ENCODE results near the gene IFI44L. TPM values are rescaled to one million over a fixed set of nuclear protein-coding genes. Genes with fewer than 3 reads are reported as not detected.

The IFI44L gene
- total RNA-seq, 1 experiment from 2014 or later, result 0.10 TPM

GRCh38 chr1:78668427-78668826, 48.2 kb downstream of the IFI44L start:
- ATAC-seq, result no peak
- intact Hi-C loops (cut with micrococcal nuclease), result no loop called here
- Histone ChIP-seq H3K4me1 (ENCODE audit: control insufficient read depth in 1 of 2, insufficient read depth in 2 of 2, low read length in 2 of 2) (no peaks in the 10 kb centered on the region), H3K27me3 (ENCODE audit: insufficient read depth, low read length) (no peaks in the 10 kb centered on the region), H4K20me1 (ENCODE audit: insufficient read depth) (no peaks in the 10 kb centered on the region), H3K9ac (ENCODE audit: low read length) (no peak overlapping the region), H3K4me2 (ENCODE audit: low read length) (no peak overlapping the region), H2AFZ (ENCODE audit: low read depth, low read length, poor library complexity, severe bottlenecking) (no peak overlapping the region), H3K27ac (ENCODE audit: low read depth, low read length) (no peak overlapping the region), H3K4me3 (replicated peaks in 1 of 2; ENCODE audit: low read depth in 1 of 2, low read length in 2 of 2) (no peak overlapping the region), H3K36me3 (ENCODE audit: control insufficient read depth in 1 of 2, insufficient read depth in 2 of 2, low read length in 2 of 2) (no peaks in the 10 kb centered on the region), H3K9me2 (ENCODE audit: insufficient read depth) (no peaks in the 10 kb centered on the region), H3K9me3 (ENCODE audit: control insufficient read depth in 1 of 2, insufficient read depth in 1 of 2, low read depth in 1 of 2, low read length in 2 of 2) (no peaks in the 10 kb centered on the region), H3K79me2 (ENCODE audit: insufficient read depth, low read length) (no peaks in the 10 kb centered on the region)
- RAD21 ChIA-PET (ENCODE audit: low non-redundant PET in 1 of 2, low total read pairs in 2 of 2, uncharacterized antibody in 2 of 2, unreplicated experiment in 2 of 2), result no interaction called here
- no peak for DNase-seq (ENCODE audit: low read depth, low spot score)
- POLR2A ChIA-PET, result no interaction called here
- TF ChIP-seq ZBTB33 (IDR thresholded peaks at IDR 0.05; ENCODE audit: extremely low read depth, insufficient replicate concordance, low read length), result no peak
- no TSS peak for BruUV-seq (replicated peaks)
- CTCF ChIA-PET, result no interaction called here

- no peaks in the 10 kb centered on the region for H3K79me2 ChIP-seq (ENCODE audit: insufficient read depth, low read length)
- TF ChIP-seq CEBPB (IDR thresholded peaks at IDR 0.05; ENCODE audit: low read depth) (no peak), POLR2A (IDR thresholded peaks at IDR 0.05; ENCODE audit: borderline replicate concordance, extremely low read depth, insufficient read depth, insufficient read length) (no peak), ZFX (IDR thresholded peaks at IDR 0.05) (no peak), ZNF274 (IDR thresholded peaks at IDR 0.05; ENCODE audit: low read depth, low read length) (no peak), REST (IDR thresholded peaks at IDR 0.05; ENCODE audit: low read depth) (no peak), MAX (IDR thresholded peaks at IDR 0.05) (no peak), JUND (IDR thresholded peaks at IDR 0.05) (no peak), POLR2AphosphoS5 (IDR thresholded peaks at IDR 0.05; ENCODE audit: low read depth, low read length) (no peak), TCF7L2 (IDR thresholded peaks at IDR 0.05; ENCODE audit: borderline replicate concordance, extremely low read depth, insufficient read depth, insufficient read length) (no peak), ZBTB33 (IDR thresholded peaks at IDR 0.05; ENCODE audit: extremely low read depth, insufficient replicate concordance, low read length) (no peak), EZH2 (IDR thresholded peaks at IDR 0.05) (no peak)
Observed at GRCh38 chr1:78672428-78672827, 52.2 kb downstream of the IFI44L start.

More at GRCh38 chr1:78672428-78672827, 52.2 kb downstream of the IFI44L start:
- ChIA-PET POLR2A (no interaction called here), CTCF (interaction anchor here (3.3 kb wide), 1 partner anchor 55 kb away, joined by 11 read pairs; no protein-coding TSS in a partner anchor), RAD21 (ENCODE audit: low non-redundant PET in 1 of 2, low total read pairs in 2 of 2, uncharacterized antibody in 2 of 2, unreplicated experiment in 2 of 2) (no interaction called here)
- H3K27me3 ChIP-seq (ENCODE audit: insufficient read depth, low read length), result no peaks in the 10 kb centered on the region
- DNase-seq (ENCODE audit: low read depth, low spot score) (no peak), ATAC-seq (no peak)
- H3K9ac ChIP-seq (ENCODE audit: low read length), result no peak overlapping the region
- H3K9me2 ChIP-seq (ENCODE audit: insufficient read depth), result no peaks in the 10 kb centered on the region
- no peaks in the 10 kb centered on the region for H4K20me1 ChIP-seq (ENCODE audit: insufficient read depth)
- no peak overlapping the region for H3K4me2 ChIP-seq (ENCODE audit: low read length)
- H3K27ac ChIP-seq (ENCODE audit: low read depth, low read length), result no peak overlapping the region
- H2AFZ ChIP-seq (ENCODE audit: low read depth, low read length, poor library complexity, severe bottlenecking), result no peak overlapping the region
- no TSS peak for BruUV-seq (replicated peaks)
- H3K4me1 ChIP-seq (ENCODE audit: control insufficient read depth in 1 of 2, insufficient read depth in 2 of 2, low read length in 2 of 2), result no peaks in the 10 kb centered on the region
- intact Hi-C loops (cut with micrococcal nuclease), result no loop called here
- no peak overlapping the region for H3K4me3 ChIP-seq (replicated peaks in 1 of 2; ENCODE audit: low read depth in 1 of 2, low read length in 2 of 2)
- H3K36me3 ChIP-seq (ENCODE audit: control insufficient read depth in 1 of 2, insufficient read depth in 2 of 2, low read length in 2 of 2), result no peaks in the 10 kb centered on the region
- no peaks in the 10 kb centered on the region for H3K9me3 ChIP-seq (ENCODE audit: control insufficient read depth in 1 of 2, insufficient read depth in 1 of 2, low read depth in 1 of 2, low read length in 2 of 2)

Measured in HCT116 (cell line).